ENCODE measurements around the gene TCHHL1. TPM values are rescaled to one million over a fixed set of nuclear protein-coding genes. Genes with fewer than 3 reads are reported as not detected.

Gene TCHHL1
- polyA plus RNA-seq, 1 donor (not counting 4 experiments of a cell fraction or from before 2014, with no cell fraction given): not detected

DNA sequence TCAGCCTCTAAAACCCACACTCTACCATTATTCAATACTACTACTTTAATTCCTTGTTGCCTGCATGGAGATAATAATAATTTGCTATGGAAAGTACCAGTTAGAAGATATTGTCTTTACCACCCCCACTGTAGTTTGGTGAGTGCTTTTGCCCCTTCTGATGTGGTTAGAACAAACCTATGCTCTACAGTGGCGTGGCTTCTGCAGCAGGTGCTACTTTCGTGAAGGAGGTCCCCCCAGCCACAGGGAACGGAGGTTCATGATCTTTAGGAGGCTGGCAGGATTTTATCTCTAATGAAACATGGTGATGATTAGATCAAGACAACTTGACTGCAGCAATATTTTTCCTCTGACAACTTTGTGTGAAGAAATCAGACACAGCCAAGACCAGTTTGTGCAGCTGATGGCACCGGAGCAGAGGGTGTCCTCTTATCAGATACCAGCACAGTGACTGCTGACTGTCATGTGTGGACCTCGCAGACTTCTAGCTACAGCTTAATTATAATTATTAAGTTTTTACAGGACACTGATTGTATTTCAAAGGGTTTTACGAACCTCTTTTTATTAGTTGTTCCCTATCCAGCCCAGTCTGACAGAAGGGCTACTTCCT lies 37.1 kb upstream of the TCHHL1 start:
- no peaks in the 10 kb centered on the region for H3K9me1 ChIP-seq (ENCODE audit: control insufficient read depth, extremely low read depth, insufficient read depth, low read length)
- H4K20me1 ChIP-seq (ENCODE audit: control insufficient read depth, extremely low read depth, insufficient read depth, low read length): no peaks in the 10 kb centered on the region
- H3K79me2 ChIP-seq (ENCODE audit: control insufficient read depth, insufficient read depth, low read length): no peaks in the 10 kb centered on the region
- H2AFZ ChIP-seq (ENCODE audit: control insufficient read depth, low read length): no peak overlapping the region
- no peaks in the 10 kb centered on the region for H3K36me3 ChIP-seq (ENCODE audit: control insufficient read depth in 2 of 2, extremely low read depth in 1 of 2, insufficient read depth in 2 of 2, low read length in 2 of 2)
- DNase-seq (ENCODE audit: low read depth, low spot score) (no peak), FAIRE-seq (no peak)
- TF ChIP-seq EZH2 (IDR thresholded peaks at IDR 0.05; ENCODE audit: low read length): no peak
- TF ChIP-seq CTCF (optimal IDR thresholded peaks at IDR 0.05 in 1 of 3, IDR thresholded peaks at IDR 0.05 in 1 of 3, conservative IDR thresholded peaks at IDR 0.05 in 1 of 3; ENCODE audit: extremely low read depth in 1 of 3, insufficient read depth in 2 of 3, low read length in 3 of 3): no peak
- peaks cover 6% of the 10 kb centered on the region for H3K27me3 ChIP-seq (ENCODE audit: control insufficient read depth, extremely low read depth, insufficient read depth, low read length)
- no peak overlapping the region for H3K4me3 ChIP-seq (ENCODE audit: control insufficient read depth in 2 of 3, extremely low read depth in 1 of 3, insufficient read depth in 2 of 3, low read depth in 1 of 3, low read length in 3 of 3)
- H3K4me1 ChIP-seq (ENCODE audit: control insufficient read depth, extremely low read depth, insufficient read depth, low read length): no peaks in the 10 kb centered on the region
- dilution Hi-C loops (cut with MboI; ENCODE audit: extremely low pct_ligation_motif_present, low sequenced_read_pairs): no loop called here
- H3K9me3 ChIP-seq (ENCODE audit: control insufficient read depth, low read depth, low read length): no peaks in the 10 kb centered on the region
- H3K9ac ChIP-seq (ENCODE audit: control insufficient read depth, extremely low read depth, insufficient read depth, low read length): no peak overlapping the region
- no peak overlapping the region for H3K27ac ChIP-seq (ENCODE audit: control insufficient read depth, insufficient read depth, low read length)
- H3K4me2 ChIP-seq (ENCODE audit: control insufficient read depth, extremely low read depth, insufficient read depth, low read depth, low read length): no peak overlapping the region

DNA sequence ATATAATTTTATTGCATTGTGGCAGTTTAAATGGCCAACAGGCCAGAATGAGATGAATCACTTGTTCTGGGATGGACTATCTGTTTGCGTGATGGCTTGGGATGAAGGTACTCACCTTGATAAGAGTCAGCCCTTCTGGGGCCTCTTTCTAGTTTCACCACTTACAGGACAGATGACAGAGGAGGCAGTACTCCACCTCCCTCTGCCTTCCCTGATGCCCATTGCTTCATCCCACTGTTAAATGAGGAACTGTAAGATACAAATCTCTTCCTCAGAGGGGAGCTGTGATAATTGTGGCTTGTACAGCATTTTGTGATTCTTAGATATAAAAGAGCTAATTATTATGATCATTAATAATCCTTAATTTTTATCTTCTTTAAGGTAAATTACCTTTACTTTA lies 30.1 kb upstream of the TCHHL1 start:
- no peaks in the 10 kb centered on the region for H3K27me3 ChIP-seq (ENCODE audit: control insufficient read depth, extremely low read depth, insufficient read depth, low read length)
- FAIRE-seq: no peak

More for the DNA sequence above, 30.1 kb upstream of the TCHHL1 start:
- H3K79me2 ChIP-seq (ENCODE audit: control insufficient read depth, insufficient read depth, low read length): no peaks in the 10 kb centered on the region
- no peaks in the 10 kb centered on the region for H3K36me3 ChIP-seq (ENCODE audit: control insufficient read depth in 2 of 2, extremely low read depth in 1 of 2, insufficient read depth in 2 of 2, low read length in 2 of 2)
- TF ChIP-seq CTCF (optimal IDR thresholded peaks at IDR 0.05 in 1 of 3, IDR thresholded peaks at IDR 0.05 in 1 of 3, conservative IDR thresholded peaks at IDR 0.05 in 1 of 3; ENCODE audit: extremely low read depth in 1 of 3, insufficient read depth in 2 of 3, low read length in 3 of 3) (no peak), EZH2 (IDR thresholded peaks at IDR 0.05; ENCODE audit: low read length) (no peak)
- H3K9me3 ChIP-seq (ENCODE audit: control insufficient read depth, low read depth, low read length): no peaks in the 10 kb centered on the region
- no peaks in the 10 kb centered on the region for H3K4me1 ChIP-seq (ENCODE audit: control insufficient read depth, extremely low read depth, insufficient read depth, low read length)
- no peaks in the 10 kb centered on the region for H3K9me1 ChIP-seq (ENCODE audit: control insufficient read depth, extremely low read depth, insufficient read depth, low read length)
- no peak overlapping the region for H3K9ac ChIP-seq (ENCODE audit: control insufficient read depth, extremely low read depth, insufficient read depth, low read length)
- H3K4me3 ChIP-seq (ENCODE audit: control insufficient read depth in 2 of 3, extremely low read depth in 1 of 3, insufficient read depth in 2 of 3, low read depth in 1 of 3, low read length in 3 of 3): no peak overlapping the region
- dilution Hi-C loops (cut with MboI; ENCODE audit: extremely low pct_ligation_motif_present, low sequenced_read_pairs): no loop called here
- no peak overlapping the region for H3K27ac ChIP-seq (ENCODE audit: control insufficient read depth, insufficient read depth, low read length)
- H3K4me2 ChIP-seq (ENCODE audit: control insufficient read depth, extremely low read depth, insufficient read depth, low read depth, low read length): no peak overlapping the region
- no peak overlapping the region for H2AFZ ChIP-seq (ENCODE audit: control insufficient read depth, low read length)
- no peak for DNase-seq (ENCODE audit: low read depth, low spot score)
- H4K20me1 ChIP-seq (ENCODE audit: control insufficient read depth, extremely low read depth, insufficient read depth, low read length): no peaks in the 10 kb centered on the region

Measured in keratinocyte (primary cell).